Esophagus squamous epithelium (tissue), 5 donors: ENCODE measurements around the gene SKA3. TPM values are rescaled to one million over a fixed set of nuclear protein-coding genes. Genes with fewer than 3 reads are reported as not detected.
"Not testable (repeated sequence)": the region's sequence is repeated elsewhere in the genome, so short reads cannot be mapped to it uniquely, and the experiment has no call there.

Experiments used
- DNase-seq: peaks from one replicate; lab custom pipeline; 2025; lab: John Stamatoyannopoulos, UW
- H3K27ac ChIP-seq, 4 donors: fragments of 200-600 bp; sonication (generic); one replicate each; pipeline ENCODE4 v1.5.1; 2016 to 2019; ENCODE audit warnings: mild to moderate bottlenecking in 1 of 4
- H3K27me3 ChIP-seq, 4 donors: fragments of 200-600 bp; sonication (generic); 1 replicate in 3 of 4; 2 replicates in 1 of 4; pipeline versions ENCODE4 v1.5.1 to v1.6.0; 2017 to 2021; ENCODE audit warnings: antibody characterized with exemption in 1 of 4
- H3K36me3 ChIP-seq, 3 donors: fragments of 200-600 bp; sonication (generic); one replicate each; pipeline ENCODE4 v1.5.1; 2016 to 2019
- H3K4me1 ChIP-seq, 3 donors: fragments of 200-600 bp; sonication (generic); one replicate each; pipeline ENCODE4 v1.5.1; 2017 to 2019
- H3K4me3 ChIP-seq, 4 donors: fragments of 200-600 bp; sonication (generic); 1 replicate in 3 of 4; 2 replicates in 1 of 4; pipeline ENCODE4 v1.5.1; 2016 to 2019; ENCODE audit warnings: mild to moderate bottlenecking in 2 of 4, moderate library complexity in 1 of 4
- H3K9me3 ChIP-seq, 3 donors: fragments of 200-600 bp; sonication (generic); one replicate each; pipeline ENCODE4 v1.5.1; 2016 to 2019
- POLR2A ChIP-seq, 4 donors: fragments of 450-650 bp; IDR thresholded peaks; one replicate each; pipeline ENCODE4 v1.6.1; 2017; ENCODE audit warnings: antibody characterized with exemption in 4 of 4, mild to moderate bottlenecking in 4 of 4, moderate library complexity in 3 of 4
- WGBS, 2 donors: methylation state at CpG; one replicate each; pipeline ENCODE4 v1.1.5; 2018; 5-methylcytosine and 5-hydroxymethylcytosine counted together
- intact Hi-C: fragments of 100-400 bp; cut with DNase I; formaldehyde crosslinking; loops from one replicate; pipeline ENCODE4 v1.15.0; 2022
- total RNA-seq, 4 donors: library from RNA; depleted of rRNA; stranded (reverse); fragments of >200 nt; gene quantifications; one replicate each; pipeline ENCODE4 v1.1.0, GENCODE V29; 2016
- TF ChIP-seq, protein P1 (sequence below), 6 experiments: fragments of 450-650 bp in 4 of 6; fragments of 200-600 bp in 2 of 6; sonication (generic) in 2 of 6; IDR thresholded peaks; one replicate each; pipeline ENCODE4 v1.5.1; 2016 to 2019; ENCODE audit warnings: antibody characterized with exemption in 6 of 6, mild to moderate bottlenecking in 4 of 6, moderate library complexity in 4 of 6
- donor health status: DM: yes; HTN: yes; CAD: no.

SKA3 gene
- total RNA-seq, 4 donors from 2014 or later = 3.4 to 20.8 (median 7.9) TPM

DNA sequence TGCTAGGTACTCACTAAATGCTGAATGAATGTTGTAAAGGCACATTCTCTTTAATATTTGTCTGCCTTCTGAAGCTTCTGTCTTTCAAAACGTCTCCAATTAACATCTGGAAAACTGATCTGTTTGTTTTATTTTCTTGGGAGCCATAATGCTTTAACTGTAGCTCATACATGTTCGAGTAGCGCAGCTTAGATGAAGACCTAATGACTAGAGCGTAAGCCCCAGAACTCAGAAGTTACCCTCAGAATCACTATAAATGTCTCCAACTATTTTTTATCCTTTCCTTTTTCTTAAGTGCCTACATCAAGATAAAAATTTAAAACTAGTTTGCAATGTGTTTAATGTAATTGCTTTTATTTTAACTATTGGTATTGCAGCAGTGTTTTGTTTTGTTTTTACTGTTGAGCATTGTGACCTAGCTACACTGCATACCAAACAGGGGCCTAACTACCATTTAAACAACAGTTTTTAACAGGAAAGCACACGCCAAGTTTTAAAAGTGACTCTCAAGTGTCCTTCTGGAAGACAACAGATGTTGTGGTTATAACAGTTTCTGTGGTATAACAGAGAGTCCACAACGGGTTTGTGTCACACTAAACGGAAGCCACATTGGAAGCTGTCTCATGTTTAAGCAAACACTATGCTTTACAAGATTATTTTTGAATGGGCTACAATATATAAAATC, 42.1 kb upstream of the SKA3 start:
- Histone ChIP-seq H3K27me3 (peaks cover 0 to 16% (median 0%) of the 10 kb centered on the region in 4 donors), H3K36me3 (no peaks in the 10 kb centered on the region), H3K9me3 (peaks cover 0 to 12% (median 5%) of the 10 kb centered on the region in 3 donors), H3K4me1 (no peaks in the 10 kb centered on the region), H3K4me3 (no peak overlapping the region), H3K27ac (no peak overlapping the region)
- DNase-seq = no peak
- WGBS, 2 donors = 51 to 52% methylated on average over 7 of the region's 7 CpGs
- TF ChIP-seq POLR2A (IDR thresholded peaks at IDR 0.05) = no peak
- intact Hi-C loops = no loop called here

DNA sequence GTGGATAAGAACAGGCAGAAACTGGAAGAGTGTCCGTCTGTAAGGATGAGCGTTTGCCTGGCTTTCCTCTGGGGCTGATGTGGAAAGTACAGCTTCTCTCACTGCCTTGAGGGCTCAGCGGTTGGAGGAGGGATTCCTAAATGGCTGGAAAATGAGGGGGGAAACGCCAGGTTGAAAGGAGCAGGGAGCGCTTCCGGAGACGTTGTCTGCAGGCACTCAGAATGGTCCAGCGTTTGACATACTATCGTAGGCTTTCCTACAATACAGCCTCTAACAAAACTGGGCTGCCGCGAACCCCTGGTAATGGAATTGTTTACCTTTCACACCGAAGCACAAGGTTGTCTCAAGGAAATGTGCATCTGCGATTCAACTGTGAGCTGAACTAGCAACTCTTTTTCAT, 40.0 kb upstream of the SKA3 start:
- intact Hi-C loops = no loop called here
- no peak for DNase-seq
- H3K36me3 ChIP-seq = no peaks in the 10 kb centered on the region
- H3K27ac ChIP-seq = no peak overlapping the region
- peaks cover 0 to 1% (median under 1%) of the 10 kb centered on the region in 3 donors for H3K9me3 ChIP-seq
- H3K27me3 ChIP-seq = peaks cover 0 to 19% (median 0%) of the 10 kb centered on the region in 4 donors
- no peaks in the 10 kb centered on the region for H3K4me1 ChIP-seq
- TF ChIP-seq, protein P1, sequence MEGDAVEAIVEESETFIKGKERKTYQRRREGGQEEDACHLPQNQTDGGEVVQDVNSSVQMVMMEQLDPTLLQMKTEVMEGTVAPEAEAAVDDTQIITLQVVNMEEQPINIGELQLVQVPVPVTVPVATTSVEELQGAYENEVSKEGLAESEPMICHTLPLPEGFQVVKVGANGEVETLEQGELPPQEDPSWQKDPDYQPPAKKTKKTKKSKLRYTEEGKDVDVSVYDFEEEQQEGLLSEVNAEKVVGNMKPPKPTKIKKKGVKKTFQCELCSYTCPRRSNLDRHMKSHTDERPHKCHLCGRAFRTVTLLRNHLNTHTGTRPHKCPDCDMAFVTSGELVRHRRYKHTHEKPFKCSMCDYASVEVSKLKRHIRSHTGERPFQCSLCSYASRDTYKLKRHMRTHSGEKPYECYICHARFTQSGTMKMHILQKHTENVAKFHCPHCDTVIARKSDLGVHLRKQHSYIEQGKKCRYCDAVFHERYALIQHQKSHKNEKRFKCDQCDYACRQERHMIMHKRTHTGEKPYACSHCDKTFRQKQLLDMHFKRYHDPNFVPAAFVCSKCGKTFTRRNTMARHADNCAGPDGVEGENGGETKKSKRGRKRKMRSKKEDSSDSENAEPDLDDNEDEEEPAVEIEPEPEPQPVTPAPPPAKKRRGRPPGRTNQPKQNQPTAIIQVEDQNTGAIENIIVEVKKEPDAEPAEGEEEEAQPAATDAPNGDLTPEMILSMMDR (IDR thresholded peaks at IDR 0.05) = no peak
- TF ChIP-seq POLR2A (IDR thresholded peaks at IDR 0.05) = no peak
- H3K4me3 ChIP-seq = no peak overlapping the region
- WGBS, 2 donors = 15 to 34% methylated on average over 12 to 13 of the region's 13 CpGs

DNA sequence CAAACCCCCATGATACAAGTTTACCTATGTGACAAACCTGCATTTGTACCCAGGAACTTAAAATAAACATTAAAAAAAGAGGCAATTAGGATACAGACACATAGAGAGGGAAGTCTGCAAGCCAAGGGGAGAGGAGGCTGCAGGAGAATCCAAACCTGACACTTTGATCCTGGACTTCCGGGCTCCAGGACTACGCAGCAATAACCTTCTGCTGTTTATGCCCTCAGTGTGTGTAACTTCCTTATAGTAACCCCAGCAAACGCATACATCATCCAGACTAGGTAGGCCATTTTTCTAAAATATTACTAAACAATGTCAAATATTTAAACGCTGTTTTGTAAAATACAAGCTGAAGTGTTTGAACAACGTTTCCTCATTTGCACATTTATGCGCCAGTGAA, 39.1 kb upstream of the SKA3 start:
- H3K4me1 ChIP-seq, intact Hi-C loops, H3K36me3 ChIP-seq, DNase-seq, H3K9me3 ChIP-seq, H3K4me3 ChIP-seq, H3K27ac ChIP-seq: not testable (repeated sequence)
- peaks cover 0 to 19% (median 0%) of the 10 kb centered on the region in 4 donors for H3K27me3 ChIP-seq
- WGBS, 2 donors = 51 to 74% methylated on average over 6 of the region's 6 CpGs

DNA sequence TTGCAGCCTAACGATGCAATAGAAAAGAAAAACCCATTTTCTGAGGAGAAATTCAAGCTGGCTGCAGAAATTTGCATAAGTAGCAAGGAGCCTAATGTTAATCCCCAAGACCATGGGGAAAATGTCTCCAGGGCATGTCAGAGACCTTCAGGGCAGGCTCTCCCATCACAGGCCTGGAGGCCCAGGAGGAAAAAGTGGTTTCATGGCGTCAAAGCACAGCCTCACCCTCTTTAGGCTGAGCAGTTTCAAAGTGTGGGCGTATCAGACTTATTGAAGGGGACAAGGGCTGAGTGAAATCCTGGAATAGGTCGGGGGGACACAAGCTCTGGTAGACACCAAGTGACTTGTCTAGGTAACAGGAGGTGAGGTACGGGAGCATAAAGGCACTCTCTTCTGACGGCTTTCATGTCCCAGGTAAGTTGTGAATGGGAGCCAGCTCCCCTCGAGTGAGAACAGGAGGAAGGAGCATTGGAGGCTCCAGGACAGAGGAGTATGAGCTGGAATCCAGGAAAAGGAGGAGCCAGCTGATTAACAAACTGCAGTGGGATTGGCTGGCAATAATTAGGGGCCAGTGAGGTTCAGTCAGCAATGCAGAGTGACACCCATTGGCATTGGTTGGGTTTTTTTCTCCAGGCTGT, 35.9 kb upstream of the SKA3 start:
- Histone ChIP-seq H3K36me3 (no peaks in the 10 kb centered on the region), H3K9me3 (no peaks in the 10 kb centered on the region), H3K27ac (no peak overlapping the region), H3K27me3 (peaks cover 0 to 19% (median 0%) of the 10 kb centered on the region in 4 donors), H3K4me1 (no peaks in the 10 kb centered on the region), H3K4me3 (no peak overlapping the region)
- TF ChIP-seq, protein P1 (IDR thresholded peaks at IDR 0.05) = no peak
- no peak for TF ChIP-seq POLR2A (IDR thresholded peaks at IDR 0.05)
- intact Hi-C loops = no loop called here
- no peak for DNase-seq
- WGBS, 2 donors = 82 to 84% methylated on average over 6 to 7 of the region's 7 CpGs

DNA sequence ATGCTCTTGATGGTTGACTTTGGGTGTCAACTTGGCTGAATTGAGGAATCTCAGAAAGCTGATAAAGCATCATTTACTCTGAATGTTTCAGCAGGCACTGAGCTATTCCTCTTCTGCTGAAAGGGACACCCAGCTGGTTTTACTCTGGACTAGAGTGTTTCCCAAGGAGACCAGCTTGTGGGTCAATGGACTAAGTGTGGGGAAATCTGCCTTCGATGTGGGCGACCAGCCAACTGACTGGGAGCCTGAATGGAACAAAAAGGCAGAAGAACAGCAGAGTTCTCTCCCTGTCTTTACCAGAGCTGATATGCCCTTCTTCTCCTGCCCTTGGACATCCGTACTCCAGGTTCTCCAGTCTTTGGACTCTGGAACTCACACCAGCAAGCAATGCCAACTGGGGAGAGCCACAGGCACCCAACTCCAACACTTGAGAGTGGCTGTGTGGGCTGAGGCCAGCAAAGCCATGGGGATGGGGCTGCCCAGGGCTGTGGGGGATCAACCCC, 32.4 kb upstream of the SKA3 start:
- Histone ChIP-seq H3K9me3 (no peaks in the 10 kb centered on the region), H3K4me1 (no peaks in the 10 kb centered on the region), H3K27me3 (peaks cover 0 to 7% (median 0%) of the 10 kb centered on the region in 4 donors), H3K27ac (no peak overlapping the region), H3K36me3 (no peaks in the 10 kb centered on the region), H3K4me3 (no peak overlapping the region)
- DNase-seq = no peak
- TF ChIP-seq, protein P1 (IDR thresholded peaks at IDR 0.05) = no peak
- no peak for TF ChIP-seq POLR2A (IDR thresholded peaks at IDR 0.05)
- intact Hi-C loops = no loop called here
- 93 to 97% methylated on average over 2 to 3 of the region's 3 CpGs for WGBS, 2 donors
